C4-2B (cell line): Measurements from ENCODE around the gene ERCC8.

Source experiments
- H3K27ac ChIP-seq: fragments of 450-650 bp; 2 replicates; pipeline ENCODE4 v1.5.1; 2017
- ZFX ChIP-seq: fragments of 450-650 bp; IDR thresholded peaks from 2 replicates; pipeline ENCODE4 v1.6.1; 2017
- TF ChIP-seq, protein P1 (sequence below): fragments of 450-650 bp; conservative IDR thresholded peaks from 2 replicates; pipeline ENCODE4 v1.5.1; 2017; ENCODE audit warnings: mild to moderate bottlenecking

Gene ERCC8

DNA sequence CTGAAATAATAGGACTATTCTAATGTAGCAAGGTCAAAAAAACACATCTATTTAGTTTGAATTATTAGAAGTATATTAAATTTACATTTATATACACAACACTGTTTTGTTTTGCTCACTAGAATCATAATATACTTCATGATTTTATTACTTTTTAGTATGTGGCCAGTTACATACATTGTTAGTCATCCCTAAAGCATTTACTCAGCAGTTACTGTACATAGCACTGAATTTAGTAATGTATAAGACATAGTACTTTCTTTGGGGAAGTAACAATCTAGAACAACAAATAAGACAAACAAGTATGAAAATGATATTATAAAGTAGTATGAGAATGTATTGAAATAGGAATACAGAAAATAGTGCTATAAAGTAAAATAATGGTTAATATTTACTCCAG, 28.2 kb downstream of the ERCC8 start:
- no peak overlapping the region for H3K27ac ChIP-seq
- TF ChIP-seq, protein P1, sequence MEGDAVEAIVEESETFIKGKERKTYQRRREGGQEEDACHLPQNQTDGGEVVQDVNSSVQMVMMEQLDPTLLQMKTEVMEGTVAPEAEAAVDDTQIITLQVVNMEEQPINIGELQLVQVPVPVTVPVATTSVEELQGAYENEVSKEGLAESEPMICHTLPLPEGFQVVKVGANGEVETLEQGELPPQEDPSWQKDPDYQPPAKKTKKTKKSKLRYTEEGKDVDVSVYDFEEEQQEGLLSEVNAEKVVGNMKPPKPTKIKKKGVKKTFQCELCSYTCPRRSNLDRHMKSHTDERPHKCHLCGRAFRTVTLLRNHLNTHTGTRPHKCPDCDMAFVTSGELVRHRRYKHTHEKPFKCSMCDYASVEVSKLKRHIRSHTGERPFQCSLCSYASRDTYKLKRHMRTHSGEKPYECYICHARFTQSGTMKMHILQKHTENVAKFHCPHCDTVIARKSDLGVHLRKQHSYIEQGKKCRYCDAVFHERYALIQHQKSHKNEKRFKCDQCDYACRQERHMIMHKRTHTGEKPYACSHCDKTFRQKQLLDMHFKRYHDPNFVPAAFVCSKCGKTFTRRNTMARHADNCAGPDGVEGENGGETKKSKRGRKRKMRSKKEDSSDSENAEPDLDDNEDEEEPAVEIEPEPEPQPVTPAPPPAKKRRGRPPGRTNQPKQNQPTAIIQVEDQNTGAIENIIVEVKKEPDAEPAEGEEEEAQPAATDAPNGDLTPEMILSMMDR, result no peak
- TF ChIP-seq ZFX, result no peak

DNA sequence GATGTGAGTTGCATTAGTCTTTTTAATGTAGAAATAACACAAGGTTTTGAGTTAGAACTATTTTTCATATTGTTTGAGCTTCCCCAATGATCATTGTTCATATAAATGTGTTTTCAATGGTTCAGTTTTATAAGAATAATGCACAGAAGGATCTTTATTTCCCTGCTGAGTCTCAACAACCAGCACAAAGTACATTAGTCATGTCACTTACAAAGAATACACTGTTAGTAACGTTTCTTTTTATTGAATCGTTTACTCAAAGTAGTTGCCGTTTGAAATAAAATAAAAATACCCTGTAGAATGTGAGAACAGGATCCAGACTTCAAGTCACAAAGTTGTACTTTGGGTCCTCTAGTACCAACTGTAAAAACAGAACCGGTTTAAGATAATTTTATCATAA, 41.5 kb downstream of the ERCC8 start:
- no peak overlapping the region for H3K27ac ChIP-seq
- TF ChIP-seq ZFX, result no peak
- TF ChIP-seq, protein P1, result no peak

DNA sequence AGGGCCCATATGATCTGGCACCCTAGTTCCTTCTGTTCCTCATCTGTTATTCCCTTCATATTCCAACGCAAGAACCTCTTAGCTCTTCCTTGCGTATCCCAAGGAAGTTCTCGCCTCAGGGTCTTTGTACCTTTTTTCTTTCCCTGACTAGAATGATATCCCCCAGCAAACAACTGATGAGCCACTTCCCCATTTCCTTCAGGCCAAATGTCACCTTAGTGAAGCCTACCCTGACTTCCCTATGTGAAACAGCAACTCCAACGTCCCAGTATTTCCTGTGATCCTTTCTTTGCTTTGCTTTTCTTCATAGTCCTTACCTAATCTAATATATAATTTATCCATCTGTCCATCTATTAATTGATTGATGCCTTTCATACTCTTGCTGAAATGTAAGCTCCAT, 47.9 kb downstream of the ERCC8 start:
- TF ChIP-seq ZFX, result no peak
- TF ChIP-seq, protein P1, result no peak

DNA sequence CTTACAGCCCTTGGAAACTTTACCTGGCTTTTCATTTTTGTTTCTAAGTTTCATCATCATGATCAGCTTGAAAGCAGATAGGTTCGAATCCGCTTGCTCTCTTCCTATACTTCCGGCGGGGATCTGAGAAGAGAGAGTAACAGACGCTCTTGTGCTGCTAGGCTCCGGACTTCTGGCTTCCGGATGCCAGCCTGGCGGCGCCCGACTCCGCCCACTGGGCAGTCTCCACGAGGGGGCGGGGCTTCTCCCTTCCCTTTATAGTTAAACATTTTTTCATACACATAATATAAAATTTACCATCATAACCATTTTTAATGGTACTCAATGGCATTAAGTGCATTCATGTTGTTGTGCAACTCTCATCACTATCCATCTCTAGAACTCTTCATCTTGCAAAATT, 51.3 kb downstream of the ERCC8 start:
- H3K27ac ChIP-seq, result no peak overlapping the region
- TF ChIP-seq, protein P1, result no peak
- TF ChIP-seq ZFX, result no peak

More for the DNA sequence above, 47.9 kb downstream of the ERCC8 start:
- H3K27ac ChIP-seq, result no peak overlapping the region

DNA sequence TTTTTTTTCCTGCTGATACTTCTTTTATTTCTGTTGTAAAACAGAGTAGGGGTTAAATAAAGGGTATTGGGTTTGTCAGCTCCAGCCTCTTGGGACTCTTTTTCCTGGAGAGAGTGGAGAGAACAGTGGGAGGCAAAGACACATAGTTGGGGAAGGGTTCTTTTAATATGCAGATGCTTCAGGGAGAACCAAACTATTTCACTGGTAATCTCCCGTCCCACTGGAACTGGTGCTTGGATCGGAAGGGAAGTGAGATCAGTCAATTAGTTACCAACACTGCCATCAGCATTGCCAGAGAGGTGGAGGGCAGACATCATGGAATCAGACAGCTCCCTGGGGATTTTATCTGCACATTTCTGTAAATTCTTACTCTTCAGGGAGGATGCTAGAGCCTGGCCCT, 53.2 kb downstream of the ERCC8 start:
- TF ChIP-seq, protein P1, result no peak
- TF ChIP-seq ZFX, result no peak
- H3K27ac ChIP-seq, result no peak overlapping the region

DNA sequence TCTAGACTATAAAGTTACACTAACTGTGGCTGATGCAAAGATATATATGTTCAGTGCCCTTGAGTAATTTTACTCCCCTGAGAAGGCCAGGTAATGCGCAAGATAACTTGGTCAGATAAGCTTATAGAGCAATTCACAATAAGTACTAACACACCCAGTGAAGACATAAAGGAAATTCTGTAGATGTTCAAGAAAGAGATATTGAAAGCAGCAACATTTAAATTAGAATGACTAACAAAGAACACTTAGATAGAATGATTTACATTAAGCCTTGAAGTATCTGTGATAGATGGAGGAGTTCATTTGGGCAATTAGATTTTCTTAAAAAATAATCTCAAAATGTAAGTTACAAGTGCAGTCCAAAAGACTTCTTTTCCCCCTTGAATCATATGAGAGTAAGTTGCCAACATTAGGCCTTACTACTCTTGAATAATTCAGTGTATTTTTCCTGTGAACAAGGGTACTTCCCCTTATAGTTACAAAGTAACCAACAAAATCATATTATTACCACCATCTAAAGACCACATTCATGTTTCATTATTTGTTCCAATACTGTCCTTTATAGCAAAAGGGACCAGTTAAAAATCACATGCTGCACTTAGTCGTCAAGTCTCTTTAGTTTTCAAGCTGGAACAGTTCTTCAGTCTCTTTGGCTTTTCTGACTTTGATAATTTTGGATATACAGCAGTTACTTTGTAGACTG, 56.4 kb downstream of the ERCC8 start:
- no peak for TF ChIP-seq ZFX
- TF ChIP-seq, protein P1, result no peak

DNA sequence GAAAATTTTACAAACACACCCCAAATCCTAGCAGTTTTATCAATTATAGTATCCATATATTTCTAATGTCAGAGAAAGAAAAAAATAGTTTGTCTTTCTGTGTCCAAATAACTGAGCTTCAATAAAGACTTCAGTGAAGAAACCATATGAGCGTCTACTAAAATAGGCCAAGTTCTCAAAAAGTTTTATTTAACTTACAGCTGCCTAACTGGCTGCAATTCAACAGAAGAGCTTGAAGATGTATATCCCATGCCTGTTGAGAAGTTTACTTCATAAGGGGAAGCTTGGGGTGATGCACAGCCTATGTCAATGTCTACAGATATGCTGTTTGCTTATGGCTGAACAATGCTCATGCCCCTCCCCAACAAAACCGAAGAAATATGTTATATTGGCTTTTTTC, 57.1 kb downstream of the ERCC8 start:
- no peak overlapping the region for H3K27ac ChIP-seq
- TF ChIP-seq, protein P1, result no peak
- TF ChIP-seq ZFX, result no peak

More for the DNA sequence above, 56.4 kb downstream of the ERCC8 start:
- H3K27ac ChIP-seq, result no peak overlapping the region
